Keratinocyte (primary cell): ENCODE measurements around the gene SPATA9. TPM values are rescaled to one million over a fixed set of nuclear protein-coding genes. Genes with fewer than 3 reads are reported as not detected.

Source experiments
- DNase-seq: peaks from one replicate; pipeline ENCODE4 v3.0.0-alpha.2; 2011; ENCODE audit warnings: low read depth, missing footprints, low spot score
- FAIRE-seq: peaks from 2 replicates; lab custom pipeline; 2011; peaks lifted over from hg19 to GRCh38; lab: Jason Lieb, UNC
- H2AFZ ChIP-seq: 2 replicates; pipeline ENCODE4 v1.6.0; 2012; ENCODE audit warnings: low read length, control low read depth, inconsistent platforms; ENCODE audit not compliant: control insufficient read depth
- H3K27ac ChIP-seq: 2 replicates; pipeline ENCODE4 v1.5.1; 2011; ENCODE audit warnings: low read length; ENCODE audit not compliant: control insufficient read depth, insufficient read depth
- H3K27me3 ChIP-seq: 3 replicates; pipeline ENCODE4 v1.6.0; 2011; ENCODE audit warnings: low read length; ENCODE audit not compliant: control insufficient read depth, insufficient read depth; ENCODE audit errors: extremely low read depth
- H3K36me3 ChIP-seq, 2 experiments: 2 replicates in 1 of 2; 3 replicates in 1 of 2; pipeline ENCODE4 v1.5.1; 2011; ENCODE audit warnings: low read length in 2 of 2, mild to moderate bottlenecking in 1 of 2; ENCODE audit not compliant: control insufficient read depth in 2 of 2, insufficient read depth in 2 of 2; ENCODE audit errors: extremely low read depth in 1 of 2
- H3K4me1 ChIP-seq: 3 replicates; pipeline ENCODE4 v1.5.1; 2011; ENCODE audit warnings: low read length; ENCODE audit not compliant: control insufficient read depth, insufficient read depth; ENCODE audit errors: extremely low read depth
- H3K4me2 ChIP-seq: 3 replicates; pipeline ENCODE4 v1.6.0; 2011; ENCODE audit warnings: low read depth, low read length; ENCODE audit not compliant: control insufficient read depth, insufficient read depth; ENCODE audit errors: extremely low read depth
- H3K4me3 ChIP-seq, 3 experiments: fragments of 200-600 bp in 1 of 3; sonication (generic) in 1 of 3; 2 replicates in 2 of 3; 3 replicates in 1 of 3; pipeline ENCODE4 v1.5.1; 2011 to 2016; ENCODE audit warnings: low read length in 3 of 3, mild to moderate bottlenecking in 3 of 3, control low read depth in 2 of 3, inconsistent platforms in 1 of 3, low read depth in 1 of 3, mixed read lengths in 1 of 3, mixed run types in 1 of 3, moderate library complexity in 1 of 3; ENCODE audit not compliant: control insufficient read depth in 2 of 3, insufficient read depth in 2 of 3; ENCODE audit errors: extremely low read depth in 1 of 3
- H3K79me2 ChIP-seq: 2 replicates; pipeline ENCODE4 v1.6.0; 2012; ENCODE audit warnings: low read length; ENCODE audit not compliant: control insufficient read depth, insufficient read depth
- H3K9ac ChIP-seq: 3 replicates; pipeline ENCODE4 v1.6.0; 2011; ENCODE audit warnings: low read length; ENCODE audit not compliant: control insufficient read depth, insufficient read depth; ENCODE audit errors: extremely low read depth
- H3K9me1 ChIP-seq: 3 replicates; pipeline ENCODE4 v1.6.0; 2011; ENCODE audit warnings: low read length; ENCODE audit not compliant: control insufficient read depth, insufficient read depth; ENCODE audit errors: extremely low read depth
- H3K9me3 ChIP-seq: 2 replicates; pipeline ENCODE4 v1.5.1; 2012; ENCODE audit warnings: low read depth, low read length; ENCODE audit not compliant: control insufficient read depth
- H4K20me1 ChIP-seq: 3 replicates; pipeline ENCODE4 v1.6.0; 2011; ENCODE audit warnings: low read length; ENCODE audit not compliant: control insufficient read depth, insufficient read depth; ENCODE audit errors: extremely low read depth
- EZH2 ChIP-seq: IDR thresholded peaks from one replicate; pipeline ENCODE4 v1.6.1; 2012; ENCODE audit warnings: inconsistent platforms, mild to moderate bottlenecking, low read length, moderate library complexity
- dilution Hi-C: fragments of 300-500 bp; cut with MboI; formaldehyde crosslinking; loops from one replicate; pipeline ENCODE4 v1.7.0; 2020; ENCODE audit warnings: low sequenced_read_pairs; ENCODE audit not compliant: extremely low pct_ligation_motif_present
- polyA plus RNA-seq, 5 experiments: library from polyadenylated mRNA; depleted of rRNA in 3 of 5; stranded (reverse) in 3 of 5; stranded (forward) in 1 of 5; unstranded in 1 of 5; fragments of >200 nt; gene quantifications; 1 replicate in 1 of 5; 2 replicates in 3 of 5; 3 replicates in 1 of 5; pipeline versions ENCODE4 v1.2.1 to v1.2.3, GENCODE V29; 2011 to 2012; ENCODE audit warnings: missing spikeins in 2 of 5, low read depth in 1 of 5, low replicate concordance in 1 of 5
- TF ChIP-seq, protein P1 (sequence below), 3 experiments: IDR thresholded peaks in 1 of 3; conservative IDR thresholded peaks in 1 of 3; optimal IDR thresholded peaks in 1 of 3; 2 replicates in 2 of 3; 3 replicates in 1 of 3; pipeline versions ENCODE3 to v1.5.1; 2011; ENCODE audit warnings: low read length in 3 of 3, mild to moderate bottlenecking in 3 of 3, moderate library complexity in 2 of 3, control low read depth in 1 of 3, inconsistent platforms in 1 of 3; ENCODE audit not compliant: insufficient read depth in 2 of 3; ENCODE audit errors: extremely low read depth in 1 of 3

The SPATA9 gene
- polyA plus RNA-seq, 1 donor (not counting 4 experiments of a cell fraction or from before 2014, with no cell fraction given) = not detected

DNA sequence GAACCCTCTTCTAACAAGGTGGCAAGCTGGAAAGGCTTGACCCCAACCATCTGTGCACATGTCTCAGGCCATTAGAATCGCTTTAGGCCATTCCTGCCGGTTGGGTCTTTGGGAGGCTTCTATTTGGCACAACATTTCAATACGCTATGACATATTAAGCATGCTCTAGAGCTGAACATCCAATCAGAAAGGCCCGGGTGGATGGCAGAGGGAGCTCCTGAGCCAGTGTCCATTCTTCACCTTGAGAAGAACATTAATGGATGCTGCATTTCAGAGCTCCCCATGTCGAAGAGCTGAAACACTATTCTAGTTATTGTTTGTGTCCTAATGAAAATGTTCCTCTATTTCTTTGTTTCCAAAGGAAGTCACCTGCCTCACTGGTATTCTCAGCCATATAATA lies 12.8 kb downstream of the SPATA9 start:
- Histone ChIP-seq H3K4me1 (no peaks in the 10 kb centered on the region), H3K9ac (no peak overlapping the region), H3K79me2 (no peaks in the 10 kb centered on the region), H3K27me3 (no peaks in the 10 kb centered on the region), H2AFZ (no peak overlapping the region), H3K9me3 (no peaks in the 10 kb centered on the region), H3K27ac (no peak overlapping the region), H3K4me2 (no peak overlapping the region), H3K4me3 (no peak overlapping the region), H3K9me1 (no peaks in the 10 kb centered on the region), H3K36me3 (no peaks in the 10 kb centered on the region), H4K20me1 (no peaks in the 10 kb centered on the region)
- dilution Hi-C loops = no loop called here
- no peak for FAIRE-seq
- DNase-seq = no peak
- TF ChIP-seq, protein P1, sequence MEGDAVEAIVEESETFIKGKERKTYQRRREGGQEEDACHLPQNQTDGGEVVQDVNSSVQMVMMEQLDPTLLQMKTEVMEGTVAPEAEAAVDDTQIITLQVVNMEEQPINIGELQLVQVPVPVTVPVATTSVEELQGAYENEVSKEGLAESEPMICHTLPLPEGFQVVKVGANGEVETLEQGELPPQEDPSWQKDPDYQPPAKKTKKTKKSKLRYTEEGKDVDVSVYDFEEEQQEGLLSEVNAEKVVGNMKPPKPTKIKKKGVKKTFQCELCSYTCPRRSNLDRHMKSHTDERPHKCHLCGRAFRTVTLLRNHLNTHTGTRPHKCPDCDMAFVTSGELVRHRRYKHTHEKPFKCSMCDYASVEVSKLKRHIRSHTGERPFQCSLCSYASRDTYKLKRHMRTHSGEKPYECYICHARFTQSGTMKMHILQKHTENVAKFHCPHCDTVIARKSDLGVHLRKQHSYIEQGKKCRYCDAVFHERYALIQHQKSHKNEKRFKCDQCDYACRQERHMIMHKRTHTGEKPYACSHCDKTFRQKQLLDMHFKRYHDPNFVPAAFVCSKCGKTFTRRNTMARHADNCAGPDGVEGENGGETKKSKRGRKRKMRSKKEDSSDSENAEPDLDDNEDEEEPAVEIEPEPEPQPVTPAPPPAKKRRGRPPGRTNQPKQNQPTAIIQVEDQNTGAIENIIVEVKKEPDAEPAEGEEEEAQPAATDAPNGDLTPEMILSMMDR (optimal IDR thresholded peaks at IDR 0.05 in 1 of 3, IDR thresholded peaks at IDR 0.05 in 1 of 3, conservative IDR thresholded peaks at IDR 0.05 in 1 of 3; ENCODE audit: extremely low read depth in 1 of 3, insufficient read depth in 2 of 3, low read length in 3 of 3) = no peak
- no peak for TF ChIP-seq EZH2

DNA sequence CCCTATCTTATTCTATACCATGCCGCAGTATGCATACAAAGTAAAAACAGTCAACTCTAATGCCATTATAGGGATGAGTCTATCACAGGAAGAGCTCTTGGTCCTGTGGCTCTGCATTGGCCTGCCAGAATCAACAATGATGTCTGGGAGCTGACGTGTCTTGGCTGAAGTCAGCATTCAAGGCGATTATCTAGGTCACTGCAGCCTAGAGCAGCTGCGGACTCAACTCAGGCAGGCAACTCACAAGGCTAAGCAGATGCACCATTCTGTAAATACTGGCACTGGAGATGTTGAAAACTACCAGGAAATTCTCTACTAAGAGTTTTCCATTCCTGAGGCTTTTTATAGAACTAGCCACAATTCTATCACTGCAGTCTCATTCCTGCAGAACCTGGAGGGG lies 13.3 kb downstream of the SPATA9 start:
- H3K27me3 ChIP-seq = no peaks in the 10 kb centered on the region
- H3K4me3 ChIP-seq = no peak overlapping the region
- no peaks in the 10 kb centered on the region for H3K9me1 ChIP-seq
- no peaks in the 10 kb centered on the region for H3K4me1 ChIP-seq
- no peaks in the 10 kb centered on the region for H3K9me3 ChIP-seq
- H3K9ac ChIP-seq = no peak overlapping the region
- no peaks in the 10 kb centered on the region for H4K20me1 ChIP-seq
- H3K36me3 ChIP-seq = no peaks in the 10 kb centered on the region
- H3K4me2 ChIP-seq = no peak overlapping the region
- H2AFZ ChIP-seq = no peak overlapping the region
- no peaks in the 10 kb centered on the region for H3K79me2 ChIP-seq
- dilution Hi-C loops = no loop called here
- FAIRE-seq (no peak), DNase-seq (no peak)
- no peak overlapping the region for H3K27ac ChIP-seq
- TF ChIP-seq EZH2 = no peak
- TF ChIP-seq, protein P1 (optimal IDR thresholded peaks at IDR 0.05 in 1 of 3, IDR thresholded peaks at IDR 0.05 in 1 of 3, conservative IDR thresholded peaks at IDR 0.05 in 1 of 3; ENCODE audit: extremely low read depth in 1 of 3, insufficient read depth in 2 of 3, low read length in 3 of 3) = no peak
